ENCODE data around the gene ADCY4.

Gene ADCY4

GRCh38 chr14:24317141-24317928, 17.5 kb downstream of the ADCY4 start:
- Histone ChIP-seq H3K27me3 (ENCODE audit: control insufficient read depth in 1 of 2, insufficient read depth in 1 of 2, low read length in 2 of 2) (peaks cover 11 to 31% of the 10 kb centered on the region in 2 experiments), H4K8ac (ENCODE audit: low read length) (no peak overlapping the region), H3K23ac (ENCODE audit: low read length in 2 of 2) (no peak overlapping the region), H3K4me2 (ENCODE audit: low read length, poor library complexity, severe bottlenecking) (no peak overlapping the region), H2AFZ (ENCODE audit: low read depth, low read length) (no peak overlapping the region), H3K9ac (ENCODE audit: low read length) (no peak overlapping the region), H3K18ac (ENCODE audit: low read depth in 1 of 2, low read length in 2 of 2) (no peak overlapping the region), H2BK12ac (ENCODE audit: low read length in 2 of 2) (no peak overlapping the region), H2BK15ac (ENCODE audit: low read depth, poor library complexity, severe bottlenecking) (no peak overlapping the region), H4K91ac (ENCODE audit: low read length) (no peak overlapping the region), H2AK5ac (ENCODE audit: low read length, severe bottlenecking) (no peak overlapping the region), H3K79me1 (replicated peaks; ENCODE audit: low read length, poor library complexity, severe bottlenecking) (no peaks in the 10 kb centered on the region), H3K27ac (ENCODE audit: low read length, poor library complexity, severe bottlenecking) (no peak overlapping the region), H2BK120ac (ENCODE audit: low read depth, low read length) (no peak overlapping the region), H3K14ac (ENCODE audit: low read length in 2 of 2) (no peak overlapping the region), H3K4me3 (ENCODE audit: insufficient read depth in 1 of 2, low read depth in 1 of 2, low read length in 2 of 2) (no peak overlapping the region), H3K9me3 (ENCODE audit: control insufficient read depth, low read length) (no peaks in the 10 kb centered on the region), H3K4me1 (ENCODE audit: control insufficient read depth, insufficient read depth, low read depth, low read length) (peaks cover 6% of the 10 kb centered on the region), H3K36me3 (ENCODE audit: control insufficient read depth in 1 of 2, insufficient read depth in 2 of 2, low read depth in 1 of 2, low read length in 2 of 2) (no peaks in the 10 kb centered on the region), H2BK5ac (ENCODE audit: low read depth, low read length, poor library complexity, severe bottlenecking) (no peak overlapping the region), H3K4ac (ENCODE audit: low read depth in 1 of 2, low read length in 2 of 2) (peak overlapping the region in 1 of 2 experiments; percentile 10)
- peak; percentile 13 for DNase-seq
- 35% methylated on average over 2 of the region's 3 CpGs for WGBS

GRCh38 chr14:24316597-24316950, 18.3 kb downstream of the ADCY4 start:
- no peak overlapping the region for H3K27ac ChIP-seq (ENCODE audit: low read length, poor library complexity, severe bottlenecking)
- peak overlapping the region in 1 of 2 experiments; percentile 17 for H3K23ac ChIP-seq (ENCODE audit: low read length in 2 of 2)
- no peak overlapping the region for H4K8ac ChIP-seq (ENCODE audit: low read length)
- peaks cover 1% of the 10 kb centered on the region for H3K4me1 ChIP-seq (ENCODE audit: control insufficient read depth, insufficient read depth, low read depth, low read length)
- no peak overlapping the region for H3K4me3 ChIP-seq (ENCODE audit: insufficient read depth in 1 of 2, low read depth in 1 of 2, low read length in 2 of 2)
- no peak overlapping the region for H2BK120ac ChIP-seq (ENCODE audit: low read depth, low read length)
- H3K4me2 ChIP-seq (ENCODE audit: low read length, poor library complexity, severe bottlenecking) = no peak overlapping the region
- H2AK5ac ChIP-seq (ENCODE audit: low read length, severe bottlenecking) = no peak overlapping the region
- no peak for DNase-seq
- no peaks in the 10 kb centered on the region for H3K9me3 ChIP-seq (ENCODE audit: control insufficient read depth, low read length)
- no peaks in the 10 kb centered on the region for H3K79me1 ChIP-seq (replicated peaks; ENCODE audit: low read length, poor library complexity, severe bottlenecking)
- 90% methylated on average over 17 of the region's 18 CpGs for WGBS
- H4K91ac ChIP-seq (ENCODE audit: low read length) = peak overlapping the region; percentile 8
- no peak overlapping the region for H2AFZ ChIP-seq (ENCODE audit: low read depth, low read length)
- no peak overlapping the region for H3K4ac ChIP-seq (ENCODE audit: low read depth in 1 of 2, low read length in 2 of 2)
- H3K9ac ChIP-seq (ENCODE audit: low read length) = no peak overlapping the region
- H2BK12ac ChIP-seq (ENCODE audit: low read length in 2 of 2) = no peak overlapping the region
- H3K36me3 ChIP-seq (ENCODE audit: control insufficient read depth in 1 of 2, insufficient read depth in 2 of 2, low read depth in 1 of 2, low read length in 2 of 2) = peaks cover 0 to 1% of the 10 kb centered on the region in 2 experiments
- no peak overlapping the region for H2BK5ac ChIP-seq (ENCODE audit: low read depth, low read length, poor library complexity, severe bottlenecking)
- H2BK15ac ChIP-seq (ENCODE audit: low read depth, poor library complexity, severe bottlenecking) = no peak overlapping the region
- H3K27me3 ChIP-seq (ENCODE audit: control insufficient read depth in 1 of 2, insufficient read depth in 1 of 2, low read length in 2 of 2) = peaks cover 11 to 27% of the 10 kb centered on the region in 2 experiments
- H3K14ac ChIP-seq (ENCODE audit: low read length in 2 of 2) = peak overlapping the region in 1 of 2 experiments; percentile 76
- H3K18ac ChIP-seq (ENCODE audit: low read depth in 1 of 2, low read length in 2 of 2) = no peak overlapping the region

- Histone ChIP-seq H2AFZ (ENCODE audit: low read depth, low read length) (no peak overlapping the region), H3K9ac (ENCODE audit: low read length) (no peak overlapping the region), H3K27me3 (ENCODE audit: control insufficient read depth in 1 of 2, insufficient read depth in 1 of 2, low read length in 2 of 2) (peaks cover 11 to 27% of the 10 kb centered on the region in 2 experiments), H3K4me3 (ENCODE audit: insufficient read depth in 1 of 2, low read depth in 1 of 2, low read length in 2 of 2) (no peak overlapping the region), H3K27ac (ENCODE audit: low read length, poor library complexity, severe bottlenecking) (no peak overlapping the region), H3K4me2 (ENCODE audit: low read length, poor library complexity, severe bottlenecking) (no peak overlapping the region), H4K8ac (ENCODE audit: low read length) (peak overlapping the region; percentile 31), H3K79me1 (replicated peaks; ENCODE audit: low read length, poor library complexity, severe bottlenecking) (no peaks in the 10 kb centered on the region), H2BK5ac (ENCODE audit: low read depth, low read length, poor library complexity, severe bottlenecking) (no peak overlapping the region), H2BK12ac (ENCODE audit: low read length in 2 of 2) (no peak overlapping the region), H3K4ac (ENCODE audit: low read depth in 1 of 2, low read length in 2 of 2) (no peak overlapping the region), H3K14ac (ENCODE audit: low read length in 2 of 2) (no peak overlapping the region), H4K91ac (ENCODE audit: low read length) (peak overlapping the region; percentile 45), H2BK15ac (ENCODE audit: low read depth, poor library complexity, severe bottlenecking) (no peak overlapping the region), H3K9me3 (ENCODE audit: control insufficient read depth, low read length) (no peaks in the 10 kb centered on the region), H2AK5ac (ENCODE audit: low read length, severe bottlenecking) (no peak overlapping the region), H3K36me3 (ENCODE audit: control insufficient read depth in 1 of 2, insufficient read depth in 2 of 2, low read depth in 1 of 2, low read length in 2 of 2) (peaks cover 0 to 7% of the 10 kb centered on the region in 2 experiments), H3K23ac (ENCODE audit: low read length in 2 of 2) (no peak overlapping the region), H2BK120ac (ENCODE audit: low read depth, low read length) (no peak overlapping the region), H3K4me1 (ENCODE audit: control insufficient read depth, insufficient read depth, low read depth, low read length) (no peaks in the 10 kb centered on the region), H3K18ac (ENCODE audit: low read depth in 1 of 2, low read length in 2 of 2) (no peak overlapping the region)
- WGBS = 86% methylated on average over 70 of the region's 70 CpGs
- DNase-seq = no peak
Measured at GRCh38 chr14:24315807-24316596, 18.9 kb downstream of the ADCY4 start.

GRCh38 chr14:24315243-24315806, 19.5 kb downstream of the ADCY4 start:
- Histone ChIP-seq H4K91ac (ENCODE audit: low read length) (peak overlapping the region; percentile 32), H3K79me1 (replicated peaks; ENCODE audit: low read length, poor library complexity, severe bottlenecking) (no peaks in the 10 kb centered on the region), H4K8ac (ENCODE audit: low read length) (no peak overlapping the region), H2BK120ac (ENCODE audit: low read depth, low read length) (no peak overlapping the region), H3K9ac (ENCODE audit: low read length) (no peak overlapping the region), H3K27me3 (ENCODE audit: control insufficient read depth in 1 of 2, insufficient read depth in 1 of 2, low read length in 2 of 2) (peaks cover 11 to 24% of the 10 kb centered on the region in 2 experiments), H2AFZ (ENCODE audit: low read depth, low read length) (no peak overlapping the region), H2AK5ac (ENCODE audit: low read length, severe bottlenecking) (no peak overlapping the region), H3K27ac (ENCODE audit: low read length, poor library complexity, severe bottlenecking) (no peak overlapping the region), H3K4me3 (ENCODE audit: insufficient read depth in 1 of 2, low read depth in 1 of 2, low read length in 2 of 2) (no peak overlapping the region), H3K9me3 (ENCODE audit: control insufficient read depth, low read length) (no peaks in the 10 kb centered on the region), H3K18ac (ENCODE audit: low read depth in 1 of 2, low read length in 2 of 2) (no peak overlapping the region), H3K14ac (ENCODE audit: low read length in 2 of 2) (no peak overlapping the region), H3K4me2 (ENCODE audit: low read length, poor library complexity, severe bottlenecking) (no peak overlapping the region), H3K4ac (ENCODE audit: low read depth in 1 of 2, low read length in 2 of 2) (no peak overlapping the region), H3K36me3 (ENCODE audit: control insufficient read depth in 1 of 2, insufficient read depth in 2 of 2, low read depth in 1 of 2, low read length in 2 of 2) (peaks cover 0 to 14% of the 10 kb centered on the region in 2 experiments), H2BK5ac (ENCODE audit: low read depth, low read length, poor library complexity, severe bottlenecking) (no peak overlapping the region), H2BK12ac (ENCODE audit: low read length in 2 of 2) (no peak overlapping the region), H3K4me1 (ENCODE audit: control insufficient read depth, insufficient read depth, low read depth, low read length) (peaks cover 3% of the 10 kb centered on the region), H3K23ac (ENCODE audit: low read length in 2 of 2) (no peak overlapping the region), H2BK15ac (ENCODE audit: low read depth, poor library complexity, severe bottlenecking) (no peak overlapping the region)
- no peak for DNase-seq
- 97% methylated on average over 8 of the region's 10 CpGs for WGBS

Measured in mesenchymal stem cell (in vitro differentiated cells and primary cell).